ENCODE data around the gene HOXD3. TPM values are rescaled to one million over a fixed set of nuclear protein-coding genes. Genes with fewer than 3 reads are reported as not detected.

The HOXD3 gene
- total RNA-seq, 6 donors from 2014 or later: 0.49 to 0.57 (median 0.49) TPM; not detected in 3

- no peak for ATAC-seq (ENCODE audit: low FRiP score in 2 of 2)
- Histone ChIP-seq H3K4me1 (peaks cover 9 to 39% (median 23%) of the 10 kb centered on the region in 4 donors), H3K27ac (no peak overlapping the region), H3K9me3 (no peaks in the 10 kb centered on the region), H3K36me3 (no peaks in the 10 kb centered on the region), H3K27me3 (peaks cover 0 to 83% (median 41%) of the 10 kb centered on the region in 4 donors), H3K4me3 (no peak overlapping the region)
- TF ChIP-seq POLR2A (IDR thresholded peaks at IDR 0.05) (no peak), POLR2AphosphoS5 (IDR thresholded peaks at IDR 0.05) (no peak), EP300 (IDR thresholded peaks at IDR 0.05) (no peak), CTCF (IDR thresholded peaks at IDR 0.05) (no peak)
- WGBS, 2 donors: 10% methylated on average over 38 to 43 of the region's 43 CpGs
- peak in 1 of 2 donors; percentile 80 for DNase-seq
Measured at GRCh38 chr2:176157499-176158185, 535 bp downstream of the HOXD3 start.

GRCh38 chr2:176158186-176158591 lies 1.1 kb downstream of the HOXD3 start:
- WGBS, 2 donors: 7 to 9% methylated on average over 22 of the region's 22 CpGs
- H3K4me3 ChIP-seq: no peak overlapping the region

GRCh38 chr2:176158855-176159662 lies 2.0 kb downstream of the HOXD3 start:
- Histone ChIP-seq H3K27ac (no peak overlapping the region), H3K4me3 (peak overlapping the region in 1 of 4 donors; percentile 1), H3K27me3 (peaks cover 0 to 90% (median 43%) of the 10 kb centered on the region in 4 donors), H3K36me3 (no peaks in the 10 kb centered on the region), H3K4me1 (peaks cover 8 to 38% (median 23%) of the 10 kb centered on the region in 4 donors), H3K9me3 (no peaks in the 10 kb centered on the region)
- WGBS, 2 donors: 8 to 12% methylated on average over 15 to 31 of the region's 39 CpGs
- TF ChIP-seq CTCF (IDR thresholded peaks at IDR 0.05) (no peak), POLR2A (IDR thresholded peaks at IDR 0.05) (no peak), POLR2AphosphoS5 (IDR thresholded peaks at IDR 0.05) (no peak), EP300 (IDR thresholded peaks at IDR 0.05) (no peak)
- DNase-seq (peak in 1 of 2 donors; percentile 47), ATAC-seq (ENCODE audit: low FRiP score in 2 of 2) (no peak)

More at GRCh38 chr2:176158186-176158591, 1.1 kb downstream of the HOXD3 start:
- H3K9me3 ChIP-seq: no peaks in the 10 kb centered on the region
- no peak for DNase-seq
- H3K36me3 ChIP-seq: no peaks in the 10 kb centered on the region
- H3K27me3 ChIP-seq: peaks cover 0 to 83% (median 42%) of the 10 kb centered on the region in 4 donors
- no peak for ATAC-seq (ENCODE audit: low FRiP score in 2 of 2)
- no peak overlapping the region for H3K27ac ChIP-seq
- TF ChIP-seq POLR2AphosphoS5 (IDR thresholded peaks at IDR 0.05): no peak
- TF ChIP-seq EP300 (IDR thresholded peaks at IDR 0.05): no peak
- TF ChIP-seq POLR2A (IDR thresholded peaks at IDR 0.05): no peak
- no peak for TF ChIP-seq CTCF (IDR thresholded peaks at IDR 0.05)
- peaks cover 8 to 38% (median 23%) of the 10 kb centered on the region in 4 donors for H3K4me1 ChIP-seq

GRCh38 chr2:176159663-176160250 lies 2.6 kb downstream of the HOXD3 start:
- 6 to 15% methylated on average over 13 to 27 of the region's 44 CpGs for WGBS, 2 donors
- ATAC-seq (ENCODE audit: low FRiP score in 2 of 2) (peak in 1 of 2 donors; percentile 14), DNase-seq (peak in 1 of 2 donors; percentile 71)
- Histone ChIP-seq H3K27ac (no peak overlapping the region), H3K4me1 (peaks cover 8 to 39% (median 23%) of the 10 kb centered on the region in 4 donors), H3K4me3 (peak overlapping the region in 1 of 4 donors; percentile 1), H3K36me3 (no peaks in the 10 kb centered on the region), H3K27me3 (peaks cover 0 to 92% (median 47%) of the 10 kb centered on the region in 4 donors), H3K9me3 (no peaks in the 10 kb centered on the region)
- TF ChIP-seq CTCF (IDR thresholded peaks at IDR 0.05) (no peak), POLR2AphosphoS5 (IDR thresholded peaks at IDR 0.05) (no peak), POLR2A (IDR thresholded peaks at IDR 0.05) (no peak), EP300 (IDR thresholded peaks at IDR 0.05) (no peak)

Data from upper lobe of left lung (tissue), 6 donors.